ENCODE data around the gene KRTAP5-3.
"Not testable (repeated sequence)": the region's sequence is repeated elsewhere in the genome, so short reads cannot be mapped to it uniquely, and the experiment has no call there.

KRTAP5-3 gene

GRCh38 chr11:1586699-1587098 is 21.6 kb downstream of the KRTAP5-3 start:
- TF ChIP-seq ZFX (IDR thresholded peaks at IDR 0.05; ENCODE audit: borderline replicate concordance) (no peak), CTCF (IDR thresholded peaks at IDR 0.05) (no peak)
- H3K27ac ChIP-seq, result no peak overlapping the region

- H3K27ac ChIP-seq, result not testable (repeated sequence)
Measured at GRCh38 chr11:1584661-1585370, 23.4 kb downstream of the KRTAP5-3 start, which contains the start of gene KRTAP5-1. Gene KRTAP5-1 (minus strand): TSS chr11:1585283. CDS start chr11:1585249, 34 bp downstream.

- not testable (repeated sequence) for H3K27ac ChIP-seq
Measured at GRCh38 chr11:1582909-1583308, 25.4 kb downstream of the KRTAP5-3 start.

GRCh38 chr11:1581976-1582375 is 26.3 kb downstream of the KRTAP5-3 start:
- no peak overlapping the region for H3K27ac ChIP-seq
- TF ChIP-seq CTCF (IDR thresholded peaks at IDR 0.05), result no peak
- no peak for TF ChIP-seq ZFX (IDR thresholded peaks at IDR 0.05; ENCODE audit: borderline replicate concordance)

- no peak overlapping the region for H3K27ac ChIP-seq
- TF ChIP-seq ZFX (IDR thresholded peaks at IDR 0.05; ENCODE audit: borderline replicate concordance), result no peak
- TF ChIP-seq CTCF (IDR thresholded peaks at IDR 0.05), result no peak
Measured at GRCh38 chr11:1576825-1577224, 31.4 kb downstream of the KRTAP5-3 start.

- not testable (repeated sequence) for H3K27ac ChIP-seq
Measured at GRCh38 chr11:1575756-1576155, 32.5 kb downstream of the KRTAP5-3 start.

GRCh38 chr11:1574933-1575242 is 33.4 kb downstream of the KRTAP5-3 start:
- H3K27ac ChIP-seq, result peak overlapping the region; percentile 94
- no peak; the same call in none of the 2 replicates for TF ChIP-seq CTCF (IDR thresholded peaks at IDR 0.05)
- no peak for TF ChIP-seq ZFX (IDR thresholded peaks at IDR 0.05; ENCODE audit: borderline replicate concordance)

GRCh38 chr11:1574238-1574932 is 33.9 kb downstream of the KRTAP5-3 start:
- no peak for TF ChIP-seq ZFX (IDR thresholded peaks at IDR 0.05; ENCODE audit: borderline replicate concordance)
- TF ChIP-seq CTCF (IDR thresholded peaks at IDR 0.05), result peak; percentile 97
- H3K27ac ChIP-seq, result peak overlapping the region; percentile 94

GRCh38 chr11:1573903-1574237 is 34.4 kb downstream of the KRTAP5-3 start:
- TF ChIP-seq CTCF (IDR thresholded peaks at IDR 0.05) (no peak), ZFX (IDR thresholded peaks at IDR 0.05; ENCODE audit: borderline replicate concordance) (no peak)

More at GRCh38 chr11:1573903-1574237, 34.4 kb downstream of the KRTAP5-3 start:
- peak overlapping the region; percentile 94 for H3K27ac ChIP-seq
